Measurements from ENCODE around the gene IQCF6. TPM values are rescaled to one million over a fixed set of nuclear protein-coding genes. Genes with fewer than 3 reads are reported as not detected.

The IQCF6 gene
- total RNA-seq, 1 donor from 2014 or later = not detected

DNA sequence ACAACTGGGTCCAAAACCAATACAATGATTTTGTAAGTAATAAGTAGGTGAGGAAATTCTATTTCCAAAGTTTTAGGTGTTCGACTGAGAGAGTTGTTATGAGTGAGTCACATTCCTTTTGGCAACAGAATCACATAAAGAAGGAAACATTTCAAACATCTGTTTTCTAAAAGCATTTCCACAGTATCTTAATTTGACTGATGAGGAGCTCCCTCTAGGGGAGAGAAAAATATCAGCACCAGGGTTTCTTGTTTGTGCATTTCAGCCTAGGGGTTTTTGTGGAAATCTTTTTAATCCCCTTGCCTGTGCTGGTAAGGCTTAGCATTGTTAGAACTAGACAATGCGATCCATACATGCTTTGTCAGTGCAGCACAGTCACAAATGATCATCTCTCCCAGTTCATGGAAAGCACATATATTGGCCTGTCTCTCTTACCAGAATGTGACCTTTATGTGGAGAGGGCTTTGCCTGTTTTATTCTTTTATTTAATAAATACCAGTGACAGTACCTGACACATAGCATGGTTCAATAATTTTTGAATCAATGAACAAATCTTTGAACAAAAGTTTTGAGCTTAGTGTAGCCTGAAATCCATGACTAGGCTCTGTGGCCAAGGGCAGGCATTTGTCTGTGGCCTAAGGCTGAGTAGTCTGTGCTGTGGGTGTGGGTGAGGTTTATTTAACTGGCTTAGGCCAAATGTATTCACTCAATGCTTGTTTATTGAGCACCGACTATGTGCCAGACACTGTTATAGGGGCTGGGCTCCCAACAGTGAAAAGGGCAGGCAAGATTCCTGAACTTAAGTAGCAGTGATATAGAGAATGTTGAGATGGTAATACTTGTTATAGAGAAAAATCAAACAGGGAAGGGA is 21.1 kb upstream of the IQCF6 start:
- DNase-seq (no peak), ATAC-seq (peak; percentile 66)
- peaks cover 26% of the 10 kb centered on the region for H3K27me3 ChIP-seq
- H3K9me3 ChIP-seq = no peaks in the 10 kb centered on the region
- H3K4me3 ChIP-seq = no peak overlapping the region
- no peaks in the 10 kb centered on the region for H3K36me3 ChIP-seq
- H3K27ac ChIP-seq = no peak overlapping the region
- TF ChIP-seq CTCF (IDR thresholded peaks at IDR 0.05) = peak; percentile 74
- intact Hi-C loops (cut with DNase I) = loop anchor here (10.0 kb wide), 1 partner anchor 295 kb away; the partner anchor contains the start of gene DCAF1
- peaks cover 4% of the 10 kb centered on the region for H3K4me1 ChIP-seq

DNA sequence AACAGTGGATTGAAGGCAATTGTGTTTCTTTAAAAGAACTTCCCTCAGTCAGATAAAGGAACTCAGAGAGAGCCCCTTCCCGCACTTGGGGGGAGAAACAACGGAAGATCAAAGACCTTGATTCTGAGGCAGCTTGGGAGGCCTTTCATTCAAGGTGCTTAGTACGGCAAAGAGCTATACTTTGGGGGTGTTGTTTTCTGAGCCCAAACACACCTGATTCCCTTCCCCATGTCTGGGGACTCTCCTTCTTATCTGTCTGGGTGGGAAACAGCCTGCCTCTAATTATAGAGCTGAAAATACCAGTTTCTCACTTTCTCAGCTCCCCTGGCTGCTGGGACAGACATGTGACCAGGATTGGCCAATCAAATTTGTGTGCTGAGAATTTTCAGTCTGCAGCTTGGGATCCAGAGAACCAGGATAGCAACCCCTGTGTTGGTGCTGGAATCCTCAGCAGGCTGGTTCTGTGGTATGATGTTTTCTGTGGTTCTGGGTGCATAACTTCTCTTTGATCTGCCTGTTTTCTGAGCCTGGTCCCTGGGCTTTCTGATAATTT is 19.4 kb upstream of the IQCF6 start:
- Histone ChIP-seq H3K9me3 (no peaks in the 10 kb centered on the region), H3K4me1 (peaks cover 4% of the 10 kb centered on the region), H3K27me3 (peaks cover 26% of the 10 kb centered on the region), H3K36me3 (no peaks in the 10 kb centered on the region), H3K4me3 (no peak overlapping the region), H3K27ac (no peak overlapping the region)
- ATAC-seq = no peak
- no peak for TF ChIP-seq CTCF (IDR thresholded peaks at IDR 0.05)
- no peak for DNase-seq
- intact Hi-C loops (cut with DNase I) = no loop called here

GRCh38 chr3:51796854-51797253 is 17.8 kb upstream of the IQCF6 start:
- no peak overlapping the region for H3K27ac ChIP-seq
- no peaks in the 10 kb centered on the region for H3K9me3 ChIP-seq
- H3K4me3 ChIP-seq = no peak overlapping the region
- TF ChIP-seq CTCF (IDR thresholded peaks at IDR 0.05) = no peak
- intact Hi-C loops (cut with DNase I) = no loop called here
- DNase-seq (no peak), ATAC-seq (no peak)
- peaks cover 26% of the 10 kb centered on the region for H3K27me3 ChIP-seq
- H3K36me3 ChIP-seq = no peaks in the 10 kb centered on the region
- H3K4me1 ChIP-seq = peaks cover 4% of the 10 kb centered on the region

DNA sequence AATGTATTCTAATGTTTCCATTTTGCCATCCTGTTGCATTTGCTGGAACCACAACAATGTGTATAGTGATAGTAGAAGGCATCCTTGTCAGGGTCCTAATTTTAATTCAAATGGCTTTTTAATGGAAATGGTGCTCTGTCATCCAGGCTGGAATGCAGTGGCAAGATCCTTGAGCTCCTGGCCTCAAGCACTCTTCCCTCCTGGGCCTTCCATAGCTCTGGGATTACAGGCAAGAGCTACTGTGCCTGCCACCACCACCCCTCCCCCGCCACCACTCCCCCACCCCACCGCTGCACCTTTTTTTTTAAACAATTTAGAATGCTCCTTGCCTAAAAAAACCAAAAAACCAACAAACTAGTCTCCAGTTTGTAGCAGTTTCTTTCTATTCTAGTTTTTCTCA is 15.2 kb upstream of the IQCF6 start:
- H3K4me1 ChIP-seq = no peaks in the 10 kb centered on the region

GRCh38 chr3:51792206-51792605 is 13.2 kb upstream of the IQCF6 start:
- intact Hi-C loops (cut with DNase I) = no loop called here
- no peak for ATAC-seq
- H3K4me1 ChIP-seq = no peaks in the 10 kb centered on the region
- no peaks in the 10 kb centered on the region for H3K9me3 ChIP-seq
- DNase-seq = no peak
- peaks cover 6% of the 10 kb centered on the region for H3K27me3 ChIP-seq
- no peak for TF ChIP-seq CTCF (IDR thresholded peaks at IDR 0.05)
- no peaks in the 10 kb centered on the region for H3K36me3 ChIP-seq
- H3K4me3 ChIP-seq = no peak overlapping the region
- H3K27ac ChIP-seq = no peak overlapping the region

More for the DNA sequence above, 15.2 kb upstream of the IQCF6 start:
- no peak for TF ChIP-seq CTCF (IDR thresholded peaks at IDR 0.05)
- Histone ChIP-seq H3K36me3 (no peaks in the 10 kb centered on the region), H3K9me3 (no peaks in the 10 kb centered on the region), H3K27me3 (peaks cover 25% of the 10 kb centered on the region), H3K4me3 (no peak overlapping the region), H3K27ac (no peak overlapping the region)
- intact Hi-C loops (cut with DNase I) = no loop called here
- ATAC-seq = no peak
- no peak for DNase-seq

All from upper lobe of right lung (tissue), 1 donor.